Measurements from ENCODE around the gene RHCG. TPM values are rescaled to one million over a fixed set of nuclear protein-coding genes. Genes with fewer than 3 reads are reported as not detected.

RHCG gene
- total and polyA plus RNA-seq, 2 experiments from 2014 or later: not detected

GRCh38 chr15:89521605-89522004 is 25.2 kb upstream of the RHCG start:
- Histone ChIP-seq H3F3A (ENCODE audit: insufficient read depth) (no peaks in the 10 kb centered on the region), H3K9me2 (ENCODE audit: insufficient read depth) (no peaks in the 10 kb centered on the region), H3K9me3 (ENCODE audit: low read depth) (no peaks in the 10 kb centered on the region), H4K20me1 (ENCODE audit: insufficient read depth) (no peaks in the 10 kb centered on the region), H3K27ac (no peak overlapping the region), H2AFZ (no peak overlapping the region), H3K9ac (no peak overlapping the region), H3K4me2 (ENCODE audit: unreplicated experiment) (no peak overlapping the region), H3K4me1 (ENCODE audit: insufficient read depth) (no peaks in the 10 kb centered on the region), H3K4me3 (no peak overlapping the region), H3K27me3 (replicated peaks; ENCODE audit: insufficient read depth) (peaks cover 63% of the 10 kb centered on the region), H3K79me2 (ENCODE audit: insufficient read depth) (no peaks in the 10 kb centered on the region), H3K36me3 (ENCODE audit: low read depth) (no peaks in the 10 kb centered on the region)
- WGBS, 2 experiments (ENCODE audit: low coverage in 1 of 2, low lambda C conversion rate in 2 of 2, missing lambda C conversion rate in 2 of 2): 84 to 87% methylated on average over 1 of the region's 1 CpG
- DNase-seq: no peak
- in situ Hi-C loops (cut with MboI): no loop called here
- TF ChIP-seq EZH2phosphoT487 (IDR thresholded peaks at IDR 0.05; ENCODE audit: insufficient read depth, low read depth): no peak
- no peak for TF ChIP-seq EZH2 (IDR thresholded peaks at IDR 0.05; ENCODE audit: insufficient read depth, poor library complexity, severe bottlenecking)

GRCh38 chr15:89515477-89515876 is 19.1 kb upstream of the RHCG start:
- no peaks in the 10 kb centered on the region for H3F3A ChIP-seq (ENCODE audit: insufficient read depth)
- no peaks in the 10 kb centered on the region for H3K9me2 ChIP-seq (ENCODE audit: insufficient read depth)
- TF ChIP-seq EZH2 (IDR thresholded peaks at IDR 0.05; ENCODE audit: insufficient read depth, poor library complexity, severe bottlenecking) (no peak), EZH2phosphoT487 (IDR thresholded peaks at IDR 0.05; ENCODE audit: insufficient read depth, low read depth) (no peak)
- H3K27ac ChIP-seq: no peak overlapping the region
- H3K79me2 ChIP-seq (ENCODE audit: insufficient read depth): no peaks in the 10 kb centered on the region
- in situ Hi-C loops (cut with MboI): no loop called here
- H3K4me3 ChIP-seq: no peak overlapping the region
- no peaks in the 10 kb centered on the region for H3K36me3 ChIP-seq (ENCODE audit: low read depth)
- H4K20me1 ChIP-seq (ENCODE audit: insufficient read depth): no peaks in the 10 kb centered on the region
- no peak overlapping the region for H3K9ac ChIP-seq
- no peaks in the 10 kb centered on the region for H3K9me3 ChIP-seq (ENCODE audit: low read depth)
- H2AFZ ChIP-seq: no peak overlapping the region
- peaks cover 84% of the 10 kb centered on the region for H3K27me3 ChIP-seq (replicated peaks; ENCODE audit: insufficient read depth)
- H3K4me1 ChIP-seq (ENCODE audit: insufficient read depth): no peaks in the 10 kb centered on the region
- 60 to 63% methylated on average over 4 of the region's 4 CpGs for WGBS, 2 experiments (ENCODE audit: low coverage in 1 of 2, low lambda C conversion rate in 2 of 2, missing lambda C conversion rate in 2 of 2)
- no peak for DNase-seq
- H3K4me2 ChIP-seq (ENCODE audit: unreplicated experiment): no peak overlapping the region

GRCh38 chr15:89514596-89515406 is 18.4 kb upstream of the RHCG start:
- no peak overlapping the region for H3K4me3 ChIP-seq
- TF ChIP-seq EZH2 (IDR thresholded peaks at IDR 0.05; ENCODE audit: insufficient read depth, poor library complexity, severe bottlenecking): no peak
- TF ChIP-seq EZH2phosphoT487 (IDR thresholded peaks at IDR 0.05; ENCODE audit: insufficient read depth, low read depth): no peak
- no peaks in the 10 kb centered on the region for H3K79me2 ChIP-seq (ENCODE audit: insufficient read depth)
- DNase-seq: peak; percentile 24
- H3K36me3 ChIP-seq (ENCODE audit: low read depth): no peaks in the 10 kb centered on the region
- H4K20me1 ChIP-seq (ENCODE audit: insufficient read depth): no peaks in the 10 kb centered on the region
- WGBS, 2 experiments (ENCODE audit: low coverage in 1 of 2, low lambda C conversion rate in 2 of 2, missing lambda C conversion rate in 2 of 2): 46 to 48% methylated on average over 6 of the region's 6 CpGs
- H2AFZ ChIP-seq: no peak overlapping the region
- H3K27me3 ChIP-seq (replicated peaks; ENCODE audit: insufficient read depth): peaks cover 85% of the 10 kb centered on the region
- H3F3A ChIP-seq (ENCODE audit: insufficient read depth): no peaks in the 10 kb centered on the region
- no peak overlapping the region for H3K27ac ChIP-seq
- H3K4me2 ChIP-seq (ENCODE audit: unreplicated experiment): no peak overlapping the region
- no peaks in the 10 kb centered on the region for H3K4me1 ChIP-seq (ENCODE audit: insufficient read depth)
- H3K9me3 ChIP-seq (ENCODE audit: low read depth): no peaks in the 10 kb centered on the region
- no peaks in the 10 kb centered on the region for H3K9me2 ChIP-seq (ENCODE audit: insufficient read depth)
- no peak overlapping the region for H3K9ac ChIP-seq
- in situ Hi-C loops (cut with MboI): no loop called here

GRCh38 chr15:89514186-89514585 is 17.8 kb upstream of the RHCG start:
- Histone ChIP-seq H3K4me1 (ENCODE audit: insufficient read depth) (no peaks in the 10 kb centered on the region), H4K20me1 (ENCODE audit: insufficient read depth) (no peaks in the 10 kb centered on the region), H2AFZ (no peak overlapping the region), H3K27me3 (replicated peaks; ENCODE audit: insufficient read depth) (peaks cover 79% of the 10 kb centered on the region), H3K36me3 (ENCODE audit: low read depth) (no peaks in the 10 kb centered on the region), H3K4me3 (no peak overlapping the region), H3K79me2 (ENCODE audit: insufficient read depth) (no peaks in the 10 kb centered on the region), H3F3A (ENCODE audit: insufficient read depth) (no peaks in the 10 kb centered on the region), H3K4me2 (ENCODE audit: unreplicated experiment) (no peak overlapping the region), H3K9me3 (ENCODE audit: low read depth) (no peaks in the 10 kb centered on the region), H3K9ac (no peak overlapping the region), H3K27ac (no peak overlapping the region), H3K9me2 (ENCODE audit: insufficient read depth) (no peaks in the 10 kb centered on the region)
- WGBS, 2 experiments (ENCODE audit: low coverage in 1 of 2, low lambda C conversion rate in 2 of 2, missing lambda C conversion rate in 2 of 2): 49 to 53% methylated on average over 7 of the region's 7 CpGs
- TF ChIP-seq EZH2phosphoT487 (IDR thresholded peaks at IDR 0.05; ENCODE audit: insufficient read depth, low read depth) (no peak), EZH2 (IDR thresholded peaks at IDR 0.05; ENCODE audit: insufficient read depth, poor library complexity, severe bottlenecking) (no peak)
- no peak for DNase-seq
- in situ Hi-C loops (cut with MboI): no loop called here
